ENCODE results near the gene DTNB. TPM values are rescaled to one million over a fixed set of nuclear protein-coding genes. Genes with fewer than 3 reads are reported as not detected.

The DTNB gene
- total and polyA plus RNA-seq, 2 donors (not counting 3 experiments of a cell fraction or from before 2014, with no cell fraction given), result 11.5 to 17.0 TPM

DNA sequence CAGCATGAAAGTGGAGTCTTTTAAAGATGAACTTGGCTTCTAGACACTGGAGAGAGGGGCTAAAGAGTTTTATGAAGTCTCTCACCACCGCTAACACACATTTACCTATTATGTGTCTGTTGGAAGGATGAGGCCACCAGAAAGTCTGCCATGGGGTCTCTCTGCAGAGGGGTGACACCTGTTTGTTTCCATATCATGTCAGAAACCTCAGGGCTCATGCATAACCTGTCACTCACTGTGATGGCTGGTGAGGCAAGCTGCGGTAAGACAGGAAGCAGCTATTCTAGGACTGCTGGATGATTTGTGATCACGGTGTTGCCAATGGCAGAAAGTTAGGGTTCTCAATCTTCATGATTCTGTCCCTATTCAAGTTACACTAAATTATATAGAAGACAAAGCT is 270.9 kb downstream of the DTNB start:
- no peaks in the 10 kb centered on the region for H3K9me3 ChIP-seq (replicated peaks; ENCODE audit: control insufficient read depth, insufficient read depth, low read length)
- H3K9ac ChIP-seq (replicated peaks; ENCODE audit: extremely low read depth, insufficient read depth, low read length), result no peak overlapping the region
- H3K4me1 ChIP-seq (ENCODE audit: control insufficient read depth, extremely low read depth, insufficient read depth, low read length), result no peaks in the 10 kb centered on the region
- CTCF ChIA-PET, result no interaction called here
- POLR2A ChIA-PET, result no interaction called here
- intact Hi-C loops (cut with micrococcal nuclease), result no loop called here
- no peaks in the 10 kb centered on the region for H4K20me1 ChIP-seq (replicated peaks; ENCODE audit: control insufficient read depth, extremely low read depth, insufficient read depth, low read length)
- BruUV-seq (replicated peaks), result no TSS peak
- no peak for FAIRE-seq
- no peaks in the 10 kb centered on the region for H3K36me3 ChIP-seq (ENCODE audit: control insufficient read depth in 2 of 2, extremely low read depth in 1 of 2, insufficient read depth in 2 of 2, low read length in 2 of 2)
- H3K4me3 ChIP-seq (replicated peaks in 1 of 3; ENCODE audit: insufficient read depth in 1 of 3, low read depth in 1 of 3, low read length in 3 of 3), result no peak overlapping the region
- H3K79me2 ChIP-seq (ENCODE audit: control insufficient read depth, insufficient read depth, low read length), result no peaks in the 10 kb centered on the region
- no peak overlapping the region for H2AFZ ChIP-seq (ENCODE audit: low read depth, low read length)
- no peaks in the 10 kb centered on the region for H3K9me1 ChIP-seq (replicated peaks; ENCODE audit: control insufficient read depth, extremely low read depth, insufficient read depth, low read length)
- dilution Hi-C loops (cut with MboI; ENCODE audit: extremely low pct_ligation_motif_present, low sequenced_read_pairs), result no loop called here
- no peak for TF ChIP-seq JUN (IDR thresholded peaks at IDR 0.05; ENCODE audit: borderline replicate concordance, insufficient read depth, insufficient read length, low read depth)
- TF ChIP-seq, protein P1, sequence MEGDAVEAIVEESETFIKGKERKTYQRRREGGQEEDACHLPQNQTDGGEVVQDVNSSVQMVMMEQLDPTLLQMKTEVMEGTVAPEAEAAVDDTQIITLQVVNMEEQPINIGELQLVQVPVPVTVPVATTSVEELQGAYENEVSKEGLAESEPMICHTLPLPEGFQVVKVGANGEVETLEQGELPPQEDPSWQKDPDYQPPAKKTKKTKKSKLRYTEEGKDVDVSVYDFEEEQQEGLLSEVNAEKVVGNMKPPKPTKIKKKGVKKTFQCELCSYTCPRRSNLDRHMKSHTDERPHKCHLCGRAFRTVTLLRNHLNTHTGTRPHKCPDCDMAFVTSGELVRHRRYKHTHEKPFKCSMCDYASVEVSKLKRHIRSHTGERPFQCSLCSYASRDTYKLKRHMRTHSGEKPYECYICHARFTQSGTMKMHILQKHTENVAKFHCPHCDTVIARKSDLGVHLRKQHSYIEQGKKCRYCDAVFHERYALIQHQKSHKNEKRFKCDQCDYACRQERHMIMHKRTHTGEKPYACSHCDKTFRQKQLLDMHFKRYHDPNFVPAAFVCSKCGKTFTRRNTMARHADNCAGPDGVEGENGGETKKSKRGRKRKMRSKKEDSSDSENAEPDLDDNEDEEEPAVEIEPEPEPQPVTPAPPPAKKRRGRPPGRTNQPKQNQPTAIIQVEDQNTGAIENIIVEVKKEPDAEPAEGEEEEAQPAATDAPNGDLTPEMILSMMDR (IDR thresholded peaks at IDR 0.05; ENCODE audit: extremely low read depth in 1 of 2, insufficient read depth in 1 of 2, low read depth in 1 of 2, low read length in 2 of 2), result no peak
- TF ChIP-seq GATA2 (IDR thresholded peaks at IDR 0.05; ENCODE audit: insufficient read depth, insufficient read length, low read depth, low read length), result no peak
- TF ChIP-seq POLR2A (IDR thresholded peaks at IDR 0.05; ENCODE audit: low read depth, low read length), result no peak
- TF ChIP-seq, protein P2, sequence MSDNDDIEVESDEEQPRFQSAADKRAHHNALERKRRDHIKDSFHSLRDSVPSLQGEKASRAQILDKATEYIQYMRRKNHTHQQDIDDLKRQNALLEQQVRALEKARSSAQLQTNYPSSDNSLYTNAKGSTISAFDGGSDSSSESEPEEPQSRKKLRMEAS (IDR thresholded peaks at IDR 0.05; ENCODE audit: insufficient read depth, insufficient read length), result no peak
- TF ChIP-seq POLR2AphosphoS5 (IDR thresholded peaks at IDR 0.05; ENCODE audit: insufficient read depth, low read depth, low read length), result no peak
- TF ChIP-seq EZH2 (IDR thresholded peaks at IDR 0.05; ENCODE audit: borderline replicate concordance, low read depth, low read length, severe bottlenecking), result no peak
- TF ChIP-seq MYC (IDR thresholded peaks at IDR 0.05; ENCODE audit: low read depth, low read length), result no peak
- no peak for TF ChIP-seq FOS (IDR thresholded peaks at IDR 0.05; ENCODE audit: borderline replicate concordance, insufficient read depth, low read length)
- H3K27ac ChIP-seq (ENCODE audit: insufficient read depth, low read depth, low read length), result no peak overlapping the region
- no peak for DNase-seq (ENCODE audit: low read depth, low spot score)
- H3K4me2 ChIP-seq (ENCODE audit: insufficient read depth, low read length), result no peak overlapping the region
- H3K27me3 ChIP-seq (ENCODE audit: control insufficient read depth in 2 of 2, insufficient read depth in 2 of 2, low read length in 2 of 2), result no peaks in the 10 kb centered on the region
